Hepatocyte (in vitro differentiated cells): ENCODE measurements around the gene DYRK1A.
"Not testable (repeated sequence)": the region's sequence is repeated elsewhere in the genome, so short reads cannot be mapped to it uniquely, and the experiment has no call there.

Experiments
- EZH2 ChIP-seq: fragments of 200-600 bp; sonication (generic); IDR thresholded peaks from 2 replicates; pipeline ENCODE4 v1.6.1; 2016; ENCODE audit warnings: antibody characterized with exemption, mild to moderate bottlenecking, borderline replicate concordance
- TF ChIP-seq, protein P1 (sequence below): fragments of 200-600 bp; sonication (generic); IDR thresholded peaks from 2 replicates; pipeline ENCODE4 v1.5.1; 2016; ENCODE audit warnings: antibody characterized with exemption, mild to moderate bottlenecking; ENCODE audit not compliant: poor library complexity

DNA sequence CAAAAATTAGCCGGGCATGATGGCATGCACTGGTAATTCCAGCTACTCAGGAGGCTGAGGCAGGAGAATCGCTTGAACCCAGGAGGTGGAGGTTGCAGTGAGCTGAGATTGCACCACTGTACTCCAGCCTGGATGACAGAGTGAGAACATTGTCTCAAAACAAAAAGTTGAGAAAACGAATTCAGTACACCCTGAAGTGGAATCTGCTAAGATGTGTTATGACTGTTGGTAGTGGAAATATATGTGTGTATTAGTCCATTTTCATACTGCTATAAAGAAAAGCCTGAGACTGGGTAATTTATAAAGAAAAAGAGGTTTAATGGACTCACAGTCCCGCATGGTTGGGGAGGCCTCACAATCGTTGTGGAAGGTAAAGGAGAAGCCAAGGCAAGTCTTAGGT is 158.4 kb downstream of the DYRK1A start:
- TF ChIP-seq, protein P1, sequence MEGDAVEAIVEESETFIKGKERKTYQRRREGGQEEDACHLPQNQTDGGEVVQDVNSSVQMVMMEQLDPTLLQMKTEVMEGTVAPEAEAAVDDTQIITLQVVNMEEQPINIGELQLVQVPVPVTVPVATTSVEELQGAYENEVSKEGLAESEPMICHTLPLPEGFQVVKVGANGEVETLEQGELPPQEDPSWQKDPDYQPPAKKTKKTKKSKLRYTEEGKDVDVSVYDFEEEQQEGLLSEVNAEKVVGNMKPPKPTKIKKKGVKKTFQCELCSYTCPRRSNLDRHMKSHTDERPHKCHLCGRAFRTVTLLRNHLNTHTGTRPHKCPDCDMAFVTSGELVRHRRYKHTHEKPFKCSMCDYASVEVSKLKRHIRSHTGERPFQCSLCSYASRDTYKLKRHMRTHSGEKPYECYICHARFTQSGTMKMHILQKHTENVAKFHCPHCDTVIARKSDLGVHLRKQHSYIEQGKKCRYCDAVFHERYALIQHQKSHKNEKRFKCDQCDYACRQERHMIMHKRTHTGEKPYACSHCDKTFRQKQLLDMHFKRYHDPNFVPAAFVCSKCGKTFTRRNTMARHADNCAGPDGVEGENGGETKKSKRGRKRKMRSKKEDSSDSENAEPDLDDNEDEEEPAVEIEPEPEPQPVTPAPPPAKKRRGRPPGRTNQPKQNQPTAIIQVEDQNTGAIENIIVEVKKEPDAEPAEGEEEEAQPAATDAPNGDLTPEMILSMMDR: not testable (repeated sequence)
- TF ChIP-seq EZH2: not testable (repeated sequence)
